RWPE2 (cell line): ENCODE data around the gene EEF1A2.

Experiments
- ATAC-seq: fragments of 200-7000 bp; cut with Tn5 transposase; 3 replicates; pipeline ENCODE4 v1.9.1; 2021; ENCODE audit warnings: low read depth
- DNase-seq: peaks from one replicate; pipeline ENCODE4 v3.0.0-alpha.2; 2020; ENCODE audit warnings: low spot score
- H3K27ac ChIP-seq: fragments of 450-650 bp; 2 replicates; pipeline ENCODE4 v1.5.1; 2017; ENCODE audit warnings: mild to moderate bottlenecking; ENCODE audit not compliant: poor library complexity, severe bottlenecking
- H3K27me3 ChIP-seq: fragments of 250-450 bp; sonication (Bioruptor Pico); 2 replicates; pipeline ENCODE4 v1.5.1; 2021; ENCODE audit warnings: mild to moderate bottlenecking, moderate library complexity; ENCODE audit not compliant: insufficient read depth, poor library complexity, severe bottlenecking
- H3K36me3 ChIP-seq: fragments of 250-450 bp; sonication (Bioruptor Pico); 2 replicates; pipeline ENCODE4 v1.5.1; 2020; ENCODE audit warnings: low read depth, mild to moderate bottlenecking, moderate library complexity
- H3K4me1 ChIP-seq: fragments of 250-450 bp; sonication (Bioruptor Pico); 2 replicates; pipeline ENCODE4 v1.5.1; 2021; ENCODE audit warnings: mild to moderate bottlenecking, moderate library complexity; ENCODE audit not compliant: insufficient read depth, poor library complexity, severe bottlenecking
- H3K4me3 ChIP-seq: fragments of 250-450 bp; sonication (Bioruptor Pico); 2 replicates; pipeline ENCODE4 v1.5.1; 2021; ENCODE audit warnings: mild to moderate bottlenecking, moderate library complexity; ENCODE audit not compliant: severe bottlenecking
- H3K9me3 ChIP-seq: fragments of 250-450 bp; sonication (Bioruptor Pico); 2 replicates; pipeline ENCODE4 v1.5.1; 2021; ENCODE audit warnings: mild to moderate bottlenecking, moderate library complexity; ENCODE audit not compliant: severe bottlenecking
- CTCF ChIP-seq: fragments of 450-650 bp; IDR thresholded peaks from one replicate; pipeline ENCODE4 v1.5.1; 2017; ENCODE audit warnings: mild to moderate bottlenecking, moderate library complexity; ENCODE audit not compliant: poor library complexity, severe bottlenecking

EEF1A2 gene

GRCh38 chr20:63520934-63521601 is 22.2 kb upstream of the EEF1A2 start:
- Histone ChIP-seq H3K9me3 (peaks cover 10% of the 10 kb centered on the region), H3K27ac (peak overlapping the region; percentile 79), H3K27me3 (no peaks in the 10 kb centered on the region), H3K4me3 (peak overlapping the region; percentile 57), H3K4me1 (peaks cover 5% of the 10 kb centered on the region), H3K36me3 (peaks cover 29% of the 10 kb centered on the region)
- DNase-seq = peak; percentile 92
- ATAC-seq = peak; percentile 49
- peak; percentile 31 for TF ChIP-seq CTCF

- DNase-seq = peak; percentile 94
- TF ChIP-seq CTCF = no peak
- Histone ChIP-seq H3K4me1 (peaks cover 5% of the 10 kb centered on the region), H3K27me3 (no peaks in the 10 kb centered on the region), H3K36me3 (peaks cover 29% of the 10 kb centered on the region), H3K9me3 (peaks cover 10% of the 10 kb centered on the region), H3K27ac (peak within 1 kb of the TSS; percentile 79), H3K4me3 (peak within 1 kb of the TSS; percentile 57)
- ATAC-seq = peak; percentile 65
These were observed 21.6 kb upstream of the EEF1A2 start, which contains the start of gene PPDPF for GRCh38 chr20:63520504-63520933. TSS of gene PPDPF (plus strand) at chr20:63520765. CDS start at chr20:63521309, 544 bp downstream.

- Histone ChIP-seq H3K36me3 (peaks cover 29% of the 10 kb centered on the region), H3K4me3 (peak overlapping the region; percentile 57), H3K27ac (peak overlapping the region; percentile 79), H3K9me3 (peaks cover 10% of the 10 kb centered on the region), H3K27me3 (no peaks in the 10 kb centered on the region), H3K4me1 (peaks cover 5% of the 10 kb centered on the region)
- TF ChIP-seq CTCF = peak; percentile 67
- peak; percentile 66 for ATAC-seq
- DNase-seq = peak; percentile 95
These were observed 21.0 kb upstream of the EEF1A2 start for GRCh38 chr20:63519668-63520503.

- DNase-seq = peak; percentile 85
- Histone ChIP-seq H3K36me3 (peaks cover 29% of the 10 kb centered on the region), H3K4me1 (peaks cover 5% of the 10 kb centered on the region), H3K9me3 (peaks cover 10% of the 10 kb centered on the region), H3K4me3 (peak overlapping the region; percentile 57), H3K27ac (peak overlapping the region; percentile 79), H3K27me3 (no peaks in the 10 kb centered on the region)
- ATAC-seq = no peak
- TF ChIP-seq CTCF = no peak
These were observed 20.2 kb upstream of the EEF1A2 start for GRCh38 chr20:63518946-63519667.
